GM19372 (cell line): ENCODE results near the gene REEP2.
A peak's percentile ranks its signal among the peaks of the same experiment; 100 is the strongest.
"Not testable (repeated sequence)": the region's sequence is repeated elsewhere in the genome, so short reads cannot be mapped to it uniquely, and the experiment has no call there.

ENCODE experiments used
- ATAC-seq: cut with Tn5 transposase; IDR thresholded peaks from one replicate; pipeline ENCODE4 v1.9.1; 2021; ENCODE audit warnings: mild to moderate bottlenecking, low read depth, moderate library complexity; ENCODE audit not compliant: unreplicated experiment

The REEP2 gene

GRCh38 chr5:138465261-138466124, 26.6 kb downstream of the REEP2 start, which contains the start of gene EGR1:
TSS of gene EGR1 (plus strand) at chr5:138465479. CDS start at chr5:138465762, 283 bp downstream.
- peak; percentile 43 for ATAC-seq

DNA sequence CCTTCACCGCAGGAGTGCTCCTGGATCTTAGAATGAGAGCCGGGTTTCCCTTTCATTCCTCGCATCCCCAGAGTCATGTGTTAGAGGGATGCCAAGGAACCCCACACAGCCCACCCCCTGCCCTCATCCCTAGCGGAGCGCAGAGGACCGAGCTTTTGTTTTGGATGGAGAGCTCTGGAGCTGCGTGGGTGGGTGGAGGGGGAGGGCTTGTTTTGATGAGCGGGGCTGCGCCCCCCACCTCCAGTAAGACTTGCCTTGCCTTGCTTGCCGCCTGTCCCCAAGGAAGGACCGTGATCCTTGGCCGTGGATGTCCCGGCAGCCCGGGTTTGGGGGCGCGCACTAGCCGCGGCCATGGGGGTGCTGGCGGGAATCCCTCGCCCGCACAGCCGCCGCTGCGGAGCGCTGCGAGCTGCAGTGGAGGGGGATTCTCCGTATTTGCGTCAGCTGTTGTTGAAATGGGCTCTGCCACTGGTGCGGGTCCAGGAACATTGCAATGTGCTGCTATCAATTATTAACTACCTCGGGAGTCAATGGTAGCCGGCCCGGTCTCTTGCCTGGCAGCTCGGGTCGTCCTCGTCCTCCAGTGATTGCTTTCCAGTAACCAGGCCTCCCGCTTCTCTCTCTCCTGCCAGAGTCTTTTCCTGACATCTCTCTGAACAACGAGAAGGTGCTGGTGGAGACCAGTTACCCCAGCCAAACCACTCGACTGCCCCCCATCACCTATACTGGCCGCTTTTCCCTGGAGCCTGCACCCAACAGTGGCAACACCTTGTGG, 27.5 kb downstream of the REEP2 start:
- no peak for ATAC-seq

- ATAC-seq = no peak
These were observed 28.2 kb downstream of the REEP2 start for GRCh38 chr5:138466900-138467710.

GRCh38 chr5:138467711-138468132, 28.9 kb downstream of the REEP2 start:
- no peak for ATAC-seq

DNA sequence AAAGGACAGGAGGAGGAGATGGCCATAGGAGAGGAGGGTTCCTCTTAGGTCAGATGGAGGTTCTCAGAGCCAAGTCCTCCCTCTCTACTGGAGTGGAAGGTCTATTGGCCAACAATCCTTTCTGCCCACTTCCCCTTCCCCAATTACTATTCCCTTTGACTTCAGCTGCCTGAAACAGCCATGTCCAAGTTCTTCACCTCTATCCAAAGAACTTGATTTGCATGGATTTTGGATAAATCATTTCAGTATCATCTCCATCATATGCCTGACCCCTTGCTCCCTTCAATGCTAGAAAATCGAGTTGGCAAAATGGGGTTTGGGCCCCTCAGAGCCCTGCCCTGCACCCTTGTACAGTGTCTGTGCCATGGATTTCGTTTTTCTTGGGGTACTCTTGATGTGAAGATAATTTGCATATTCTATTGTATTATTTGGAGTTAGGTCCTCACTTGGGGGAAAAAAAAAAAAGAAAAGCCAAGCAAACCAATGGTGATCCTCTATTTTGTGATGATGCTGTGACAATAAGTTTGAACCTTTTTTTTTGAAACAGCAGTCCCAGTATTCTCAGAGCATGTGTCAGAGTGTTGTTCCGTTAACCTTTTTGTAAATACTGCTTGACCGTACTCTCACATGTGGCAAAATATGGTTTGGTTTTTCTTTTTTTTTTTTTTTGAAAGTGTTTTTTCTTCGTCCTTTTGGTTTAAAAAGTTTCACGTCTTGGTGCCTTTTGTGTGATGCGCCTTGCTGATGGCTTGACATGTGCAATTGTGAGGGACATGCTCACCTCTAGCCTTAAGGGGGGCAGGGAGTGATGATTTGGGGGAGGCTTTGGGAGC, 29.5 kb downstream of the REEP2 start:
- no peak for ATAC-seq

- ATAC-seq = no peak
These were observed 30.2 kb downstream of the REEP2 start for GRCh38 chr5:138468966-138469539.

- ATAC-seq = no peak
These were observed 30.9 kb downstream of the REEP2 start for GRCh38 chr5:138469540-138470321.

DNA sequence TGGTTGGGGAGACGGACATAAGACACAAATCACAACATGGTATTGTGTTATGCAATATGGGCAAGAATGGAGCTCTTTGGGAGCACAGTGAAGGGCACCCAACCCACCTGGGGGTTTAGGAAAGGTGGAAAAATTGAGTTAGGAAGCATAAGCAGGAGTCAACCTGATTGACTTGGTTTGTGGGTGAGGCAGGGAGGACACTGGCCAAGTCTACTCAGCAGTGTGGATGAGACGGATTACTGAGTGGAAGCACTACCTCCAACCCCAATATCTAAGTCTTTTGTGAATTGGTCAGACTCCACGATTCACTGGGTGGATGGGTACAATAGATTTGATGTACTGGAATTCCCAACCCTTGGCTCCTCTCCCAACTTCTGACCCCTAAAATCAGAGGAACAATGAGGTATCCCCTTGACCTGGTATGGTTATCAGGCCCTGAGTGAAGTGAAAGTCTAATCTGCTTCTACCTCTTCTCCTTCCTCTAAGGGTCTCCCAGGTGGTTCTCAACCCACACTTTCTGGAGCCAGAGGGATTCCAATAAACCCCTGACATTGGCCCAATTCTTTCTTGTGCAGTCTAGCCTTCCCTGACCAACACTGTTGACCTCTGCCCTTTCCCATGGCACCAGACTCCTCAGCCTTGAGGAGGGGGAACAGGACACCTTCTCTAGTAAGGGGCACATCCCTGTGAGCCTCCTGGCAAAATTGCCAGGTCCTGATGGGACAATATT, 31.6 kb downstream of the REEP2 start:
- ATAC-seq = no peak

GRCh38 chr5:138471052-138471361, 32.1 kb downstream of the REEP2 start:
- no peak for ATAC-seq

GRCh38 chr5:138472353-138472752, 33.5 kb downstream of the REEP2 start:
- no peak for ATAC-seq

DNA sequence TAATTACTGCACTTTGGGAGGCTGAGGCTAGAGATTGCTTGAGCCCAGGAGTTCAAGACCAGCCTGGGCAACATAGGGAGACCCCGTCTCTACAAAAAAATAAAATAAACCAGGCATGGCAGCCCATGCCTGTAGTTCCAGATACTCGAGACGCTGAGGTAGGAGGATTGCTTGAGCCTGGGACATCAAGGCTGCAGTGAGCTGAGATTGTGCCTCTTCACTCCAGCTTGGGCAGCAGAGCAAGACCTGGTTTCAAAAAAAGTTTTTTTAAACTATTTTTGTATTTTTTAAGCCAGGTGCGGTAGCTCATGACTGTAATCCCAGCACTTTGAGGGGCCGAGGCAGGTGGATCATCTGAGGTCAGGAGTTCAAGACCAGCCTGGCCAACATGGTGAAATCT, 34.3 kb downstream of the REEP2 start:
- not testable (repeated sequence) for ATAC-seq

DNA sequence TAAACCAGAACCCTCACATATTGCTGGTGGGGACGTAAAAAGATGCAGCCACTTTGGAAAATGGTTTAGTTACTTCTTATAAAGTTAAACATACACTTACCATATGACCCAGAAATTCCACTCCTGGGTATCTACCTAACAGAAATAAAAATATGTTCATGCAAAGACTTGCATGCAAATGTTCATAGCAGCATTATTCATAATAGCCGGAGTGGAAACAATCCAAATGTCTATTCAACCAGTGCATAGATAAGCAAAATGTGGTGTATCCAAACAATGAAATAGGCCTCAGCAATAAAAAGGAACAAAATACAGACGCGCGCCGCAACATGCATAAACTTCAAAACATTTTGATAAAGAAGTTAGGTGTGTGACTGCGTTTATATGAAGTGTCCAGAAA, 38.1 kb downstream of the REEP2 start:
- ATAC-seq = no peak

- no peak for ATAC-seq
These were observed 43.8 kb downstream of the REEP2 start for GRCh38 chr5:138482638-138483037.

GRCh38 chr5:138488481-138488945, 49.7 kb downstream of the REEP2 start:
- no peak for ATAC-seq

DNA sequence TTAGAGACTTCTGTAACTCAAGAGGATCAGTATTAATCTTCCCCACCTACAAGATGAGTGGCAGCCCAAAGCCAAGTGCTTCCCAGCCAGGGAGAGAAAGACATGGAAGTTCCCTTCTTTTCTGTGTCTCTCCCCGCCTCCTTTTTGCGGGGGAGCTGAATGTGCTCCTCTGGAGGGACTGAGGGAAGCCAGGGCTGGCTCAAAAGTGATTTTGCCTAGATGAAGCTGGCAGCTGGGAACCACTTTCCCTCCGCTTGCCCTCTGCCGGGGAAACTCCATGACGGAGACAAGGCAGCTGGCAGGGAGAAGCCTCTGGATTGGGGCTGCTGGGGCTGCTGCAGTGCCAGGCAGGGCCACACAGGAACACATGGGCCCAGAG, 50.8 kb downstream of the REEP2 start:
- ATAC-seq = no peak

- no peak for ATAC-seq
These were observed 51.9 kb downstream of the REEP2 start for GRCh38 chr5:138490648-138491283.

GRCh38 chr5:138491284-138491648, 52.4 kb downstream of the REEP2 start:
- ATAC-seq = no peak
